OCI-LY1 (cell line): ENCODE data around the gene CLEC4F.

Source experiments
- H2AFZ ChIP-seq: fragments of 200-600 bp; sonication (generic), shearing (Covaris generic); 2 replicates; pipeline ENCODE4 v1.6.0; 2014; ENCODE audit warnings: antibody characterized with exemption, mild to moderate bottlenecking, low read length
- H3F3A ChIP-seq: fragments of 200-600 bp; sonication (generic), shearing (Covaris generic); 2 replicates; pipeline ENCODE4 v1.6.0; 2014; ENCODE audit warnings: mild to moderate bottlenecking, antibody characterized with exemption, low read length, moderate library complexity; ENCODE audit not compliant: insufficient read depth
- H3K27ac ChIP-seq: fragments of 200-600 bp; sonication (generic); 2 replicates; pipeline ENCODE4 v1.5.1; 2014; ENCODE audit warnings: low read length, mixed run types, mild to moderate bottlenecking, low read depth; ENCODE audit not compliant: poor library complexity, severe bottlenecking
- H3K27me3 ChIP-seq: fragments of 200-600 bp; sonication (generic); 2 replicates; pipeline ENCODE4 v1.6.0; 2014; ENCODE audit warnings: antibody characterized with exemption, mild to moderate bottlenecking, low read length, moderate library complexity; ENCODE audit not compliant: insufficient read depth
- H3K36me3 ChIP-seq: fragments of 200-600 bp; sonication (generic); 2 replicates; pipeline ENCODE4 v1.6.1; 2014; ENCODE audit warnings: mild to moderate bottlenecking, antibody characterized with exemption, low read length, moderate library complexity, mixed read lengths; ENCODE audit not compliant: insufficient read depth
- H3K4me1 ChIP-seq: fragments of 200-600 bp; sonication (generic); 2 replicates; pipeline ENCODE4 v1.5.1; 2014; ENCODE audit warnings: mild to moderate bottlenecking, low read length, moderate library complexity; ENCODE audit not compliant: insufficient read depth, severe bottlenecking
- H3K4me2 ChIP-seq: fragments of 200-600 bp; sonication (generic), shearing (Covaris generic); 2 replicates; pipeline ENCODE4 v1.6.1; 2014; ENCODE audit warnings: low read length
- H3K4me3 ChIP-seq: fragments of 200-600 bp; sonication (generic); 2 replicates; pipeline ENCODE4 v1.5.1; 2014; ENCODE audit warnings: low read length, low read depth, mild to moderate bottlenecking, mixed read lengths; ENCODE audit not compliant: poor library complexity, severe bottlenecking
- H3K79me2 ChIP-seq: fragments of 200-600 bp; shearing (Covaris generic); 2 replicates; pipeline ENCODE4 v1.6.1; 2016; ENCODE audit warnings: mixed run types, low read length, mixed read lengths; ENCODE audit not compliant: insufficient read depth
- H3K9ac ChIP-seq: fragments of 200-600 bp; sonication (generic), shearing (Covaris generic); 2 replicates; pipeline ENCODE4 v1.6.1; 2014; ENCODE audit warnings: mild to moderate bottlenecking, low read length, mixed read lengths
- H3K9me2 ChIP-seq: fragments of 200-600 bp; sonication (generic), shearing (Covaris generic); 2 replicates; pipeline ENCODE4 v1.6.1; 2014; ENCODE audit warnings: low read depth, mild to moderate bottlenecking, low read length, mixed read lengths
- H3K9me3 ChIP-seq: fragments of 200-600 bp; shearing (Covaris generic); 2 replicates; pipeline ENCODE4 v1.6.1; 2014; ENCODE audit warnings: low read length, mixed read lengths
- H4K20me1 ChIP-seq: fragments of 200-600 bp; sonication (generic), shearing (Covaris generic); 2 replicates; pipeline ENCODE4 v1.6.0; 2016; ENCODE audit warnings: mild to moderate bottlenecking, low read length; ENCODE audit not compliant: insufficient read depth
- EZH2 ChIP-seq: fragments of 200-600 bp; sonication (generic), shearing (Covaris generic); IDR thresholded peaks from 2 replicates; pipeline ENCODE4 v1.8.0; 2017; ENCODE audit warnings: borderline replicate concordance, mixed run types, mild to moderate bottlenecking, antibody characterized with exemption, low read length, moderate library complexity, mixed read lengths
- TF ChIP-seq, protein P1 (sequence below): fragments of 200-600 bp; sonication (generic), shearing (Covaris generic); IDR thresholded peaks from 2 replicates; pipeline ENCODE4 v1.5.1; 2017; ENCODE audit warnings: mild to moderate bottlenecking, antibody characterized with exemption, low read length, moderate library complexity, mixed read lengths

CLEC4F gene

DNA sequence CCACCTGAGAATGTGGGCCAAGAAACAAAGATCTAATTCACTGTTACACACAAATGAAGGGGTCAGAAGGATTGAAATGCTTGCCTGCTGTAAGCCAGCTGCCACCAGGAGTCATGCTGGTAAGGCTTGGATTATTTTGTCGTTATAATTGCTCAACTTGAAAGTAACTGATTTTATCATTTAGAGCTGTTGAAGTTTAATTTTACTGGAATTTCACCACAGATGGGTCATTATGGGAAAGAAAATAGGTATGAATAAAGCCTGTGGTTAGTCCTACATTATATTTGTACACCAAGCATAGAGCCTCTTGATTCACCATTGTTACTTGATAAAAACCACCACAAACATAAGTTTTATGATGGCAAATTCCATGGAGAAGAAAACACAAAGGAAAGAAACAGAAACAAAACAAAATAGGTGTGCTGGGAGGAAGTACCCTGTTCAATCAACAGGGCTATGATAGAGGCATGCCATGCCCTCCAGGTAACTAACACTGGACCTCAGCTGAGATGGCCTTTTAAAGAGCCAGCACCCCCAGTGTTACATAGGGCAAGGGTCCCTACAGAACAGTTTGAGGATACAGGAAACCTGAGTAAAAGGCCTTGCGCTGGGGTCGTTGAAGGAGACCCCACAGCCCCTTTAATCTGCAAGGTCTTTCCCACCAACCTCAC is 3.0 kb downstream of the CLEC4F start:
- H3K9ac ChIP-seq = no peak overlapping the region
- no peaks in the 10 kb centered on the region for H4K20me1 ChIP-seq
- no peaks in the 10 kb centered on the region for H3K9me3 ChIP-seq
- no peaks in the 10 kb centered on the region for H3K36me3 ChIP-seq
- TF ChIP-seq, protein P1, sequence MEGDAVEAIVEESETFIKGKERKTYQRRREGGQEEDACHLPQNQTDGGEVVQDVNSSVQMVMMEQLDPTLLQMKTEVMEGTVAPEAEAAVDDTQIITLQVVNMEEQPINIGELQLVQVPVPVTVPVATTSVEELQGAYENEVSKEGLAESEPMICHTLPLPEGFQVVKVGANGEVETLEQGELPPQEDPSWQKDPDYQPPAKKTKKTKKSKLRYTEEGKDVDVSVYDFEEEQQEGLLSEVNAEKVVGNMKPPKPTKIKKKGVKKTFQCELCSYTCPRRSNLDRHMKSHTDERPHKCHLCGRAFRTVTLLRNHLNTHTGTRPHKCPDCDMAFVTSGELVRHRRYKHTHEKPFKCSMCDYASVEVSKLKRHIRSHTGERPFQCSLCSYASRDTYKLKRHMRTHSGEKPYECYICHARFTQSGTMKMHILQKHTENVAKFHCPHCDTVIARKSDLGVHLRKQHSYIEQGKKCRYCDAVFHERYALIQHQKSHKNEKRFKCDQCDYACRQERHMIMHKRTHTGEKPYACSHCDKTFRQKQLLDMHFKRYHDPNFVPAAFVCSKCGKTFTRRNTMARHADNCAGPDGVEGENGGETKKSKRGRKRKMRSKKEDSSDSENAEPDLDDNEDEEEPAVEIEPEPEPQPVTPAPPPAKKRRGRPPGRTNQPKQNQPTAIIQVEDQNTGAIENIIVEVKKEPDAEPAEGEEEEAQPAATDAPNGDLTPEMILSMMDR = no peak
- TF ChIP-seq EZH2 = no peak
- H3K27me3 ChIP-seq = no peaks in the 10 kb centered on the region
- no peak overlapping the region for H3K27ac ChIP-seq
- H2AFZ ChIP-seq = no peak overlapping the region
- no peak overlapping the region for H3K4me3 ChIP-seq
- H3K4me1 ChIP-seq = no peaks in the 10 kb centered on the region
- no peaks in the 10 kb centered on the region for H3K9me2 ChIP-seq
- H3F3A ChIP-seq = no peaks in the 10 kb centered on the region
- no peaks in the 10 kb centered on the region for H3K79me2 ChIP-seq
- H3K4me2 ChIP-seq = no peak overlapping the region

- no peaks in the 10 kb centered on the region for H3K27me3 ChIP-seq
Observed at GRCh38 chr2:70816726-70817125, 3.7 kb downstream of the CLEC4F start.

DNA sequence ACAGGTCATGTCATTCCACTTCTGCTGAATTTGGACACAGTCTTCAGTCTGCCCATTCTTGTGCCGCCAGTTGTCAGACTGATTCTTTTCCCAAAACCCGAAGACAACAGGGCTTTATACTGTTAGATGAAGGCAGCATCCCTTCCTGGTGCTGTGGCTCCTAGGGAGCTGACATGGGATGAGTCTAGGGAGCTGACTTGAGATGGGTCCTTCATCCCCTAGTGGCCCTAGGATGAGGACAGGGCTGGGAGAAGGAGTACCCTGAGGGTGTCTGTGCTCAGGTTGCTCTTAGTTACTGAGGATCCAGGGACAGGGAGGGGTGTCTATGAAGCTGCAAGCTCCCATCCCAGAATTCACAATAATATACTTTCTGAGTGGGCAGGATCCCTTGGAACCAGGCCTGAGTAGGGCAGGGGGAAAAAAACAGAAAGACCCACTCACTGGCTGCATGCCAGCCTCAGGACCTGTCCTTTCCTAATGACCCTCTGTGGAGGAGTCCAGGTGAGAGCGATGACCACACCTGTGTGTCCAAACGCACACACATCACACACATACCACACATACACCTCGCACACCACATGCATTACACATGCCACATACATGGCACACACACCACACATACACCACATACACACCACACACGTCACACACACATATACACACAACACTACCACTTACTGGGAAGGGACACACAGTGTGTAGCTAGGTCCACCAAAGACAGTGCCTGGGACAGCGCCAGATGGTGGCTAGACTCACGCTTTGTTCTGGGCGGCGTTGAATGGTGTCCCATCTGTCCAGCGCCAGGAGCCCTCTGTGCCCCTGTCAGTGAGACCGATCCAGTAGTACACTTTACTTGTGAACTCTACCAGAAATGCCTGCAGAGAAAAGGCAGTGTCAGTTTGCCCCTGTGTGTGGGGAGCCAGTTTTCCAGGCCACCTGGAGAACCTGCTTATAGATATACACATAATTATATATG is 11.1 kb downstream of the CLEC4F start:
- no peak overlapping the region for H2AFZ ChIP-seq
- H3K36me3 ChIP-seq = no peaks in the 10 kb centered on the region
- no peak overlapping the region for H3K9ac ChIP-seq
- H3K4me1 ChIP-seq = no peaks in the 10 kb centered on the region
- H4K20me1 ChIP-seq = no peaks in the 10 kb centered on the region
- TF ChIP-seq, protein P1 = no peak
- no peak for TF ChIP-seq EZH2
- no peaks in the 10 kb centered on the region for H3K9me2 ChIP-seq
- no peak overlapping the region for H3K27ac ChIP-seq
- H3K27me3 ChIP-seq = no peaks in the 10 kb centered on the region
- H3F3A ChIP-seq = no peaks in the 10 kb centered on the region
- no peak overlapping the region for H3K4me3 ChIP-seq
- no peaks in the 10 kb centered on the region for H3K79me2 ChIP-seq
- no peak overlapping the region for H3K4me2 ChIP-seq
- no peaks in the 10 kb centered on the region for H3K9me3 ChIP-seq

More at GRCh38 chr2:70816726-70817125, 3.7 kb downstream of the CLEC4F start:
- Histone ChIP-seq H2AFZ (no peak overlapping the region), H3K4me2 (no peak overlapping the region), H3K36me3 (no peaks in the 10 kb centered on the region), H3K4me1 (no peaks in the 10 kb centered on the region), H3K9ac (no peak overlapping the region), H3K9me3 (no peaks in the 10 kb centered on the region), H4K20me1 (no peaks in the 10 kb centered on the region), H3F3A (no peaks in the 10 kb centered on the region), H3K9me2 (no peaks in the 10 kb centered on the region), H3K4me3 (no peak overlapping the region), H3K27ac (no peak overlapping the region), H3K79me2 (no peaks in the 10 kb centered on the region)
- TF ChIP-seq, protein P1 = no peak
- no peak for TF ChIP-seq EZH2
